A549 (cell line): ENCODE measurements around the gene VEGFC. TPM values are rescaled to one million over a fixed set of nuclear protein-coding genes. Genes with fewer than 3 reads are reported as not detected.

ENCODE experiments used
- ATAC-seq, 2 experiments: fragments of 200-7000 bp in 1 of 2; fragments of >200 bp in 1 of 2; cut with Nextera tagmentation in 1 of 2; cut with Tn5 transposase in 1 of 2; 3 replicates each; pipeline versions ENCODE4 v1.8.0 to v1.9.1; 2018 to 2020; ENCODE audit warnings: mild to moderate bottlenecking in 1 of 2, moderate library complexity in 1 of 2
- CTCF ChIA-PET: fragments of 300-600 bp; sonication (Branson Sonifier 250); formaldehyde crosslinking; extraction: SDS; loops from one replicate; lab custom pipeline; 2021; ENCODE audit warnings: antibody characterized with exemption, inconsistent platforms; lab: Yijun Ruan, JAX
- POLR2A ChIA-PET: fragments of 350-600 bp; formaldehyde crosslinking; extraction: SDS; loops from one replicate; lab custom pipeline; 2021; ENCODE audit warnings: antibody characterized with exemption, inconsistent platforms; lab: Yijun Ruan, JAX
- DNase-seq, 2 experiments: peaks; one replicate each; pipeline versions ENCODE4 v3.0.0 to v3.0.0-alpha.2; 2011 to 2016; ENCODE audit warnings: low read depth in 1 of 2, low spot score in 1 of 2
- FAIRE-seq: peaks from 2 replicates; lab custom pipeline; 2011; peaks lifted over from hg19 to GRCh38; lab: Jason Lieb, UNC
- H3K27ac ChIP-seq, 2 experiments: fragments of >200 bp; sonication (Bioruptor Twin); formaldehyde crosslinking; 3 replicates each; pipeline ENCODE4 v1.5.1; 2016 to 2017
- H3K4me1 ChIP-seq: fragments of >200 bp; sonication (Bioruptor Twin); formaldehyde crosslinking; 3 replicates; pipeline ENCODE4 v1.6.1; 2016
- H3K4me2 ChIP-seq: fragments of >200 bp; sonication (Bioruptor Twin); formaldehyde crosslinking; 3 replicates; pipeline ENCODE4 v1.6.1; 2016
- H3K4me3 ChIP-seq: fragments of >200 bp; sonication (Bioruptor Twin); formaldehyde crosslinking; 3 replicates; pipeline ENCODE4 v1.5.1; 2016
- H3K9me3 ChIP-seq: fragments of >200 bp; sonication (Bioruptor Twin); formaldehyde crosslinking; 3 replicates; pipeline ENCODE4 v1.6.1; 2016
- BHLHE40 ChIP-seq: IDR thresholded peaks from 2 replicates; pipeline ENCODE4 v1.6.1; 2012; ENCODE audit warnings: low read depth, low read length, inconsistent platforms
- CBX8 ChIP-seq: fragments of 200-600 bp; sonication (generic); IDR thresholded peaks from 2 replicates; pipeline ENCODE4 v1.6.1; 2016
- CHD2 ChIP-seq: fragments of 150-350 bp; IDR thresholded peaks from 2 replicates; pipeline ENCODE4 v1.6.1; 2014; ENCODE audit warnings: low read length; ENCODE audit not compliant: partially characterized antibody
- ELK1 ChIP-seq: fragments of 150-350 bp; IDR thresholded peaks from 2 replicates; pipeline ENCODE4 v1.6.1; 2014; ENCODE audit warnings: low read depth, mild to moderate bottlenecking, low read length
- HES2 ChIP-seq: fragments of >200 bp; sonication (Bioruptor Twin); formaldehyde crosslinking; IDR thresholded peaks from 2 replicates; pipeline ENCODE4 v1.6.1; 2016
- HEYL ChIP-seq: fragments of 250-450 bp; sonication (Bioruptor Pico); IDR thresholded peaks from 2 replicates; pipeline ENCODE4 v1.8.0; 2021; ENCODE audit warnings: mild to moderate bottlenecking, moderate library complexity
- HOXA7 ChIP-seq: fragments of 250-450 bp; sonication (Bioruptor Pico); IDR thresholded peaks from 2 replicates; pipeline ENCODE4 v1.5.0; 2020; ENCODE audit warnings: mild to moderate bottlenecking, moderate library complexity
- HOXB5 ChIP-seq: fragments of 250-450 bp; sonication (Bioruptor Pico); IDR thresholded peaks from 2 replicates; pipeline ENCODE4 v1.5.0; 2020; ENCODE audit warnings: mild to moderate bottlenecking, moderate library complexity
- JUN ChIP-seq, 2 experiments: fragments of >200 bp; sonication (Bioruptor Twin); formaldehyde crosslinking; IDR thresholded peaks; 2 replicates in 1 of 2; 3 replicates in 1 of 2; pipeline ENCODE4 v1.6.1; 2016 to 2017
- JUNB ChIP-seq: fragments of >200 bp; sonication (Bioruptor Twin); formaldehyde crosslinking; IDR thresholded peaks from 2 replicates; pipeline ENCODE4 v1.6.1; 2016
- KDM1A ChIP-seq: fragments of 200-600 bp; sonication (generic); IDR thresholded peaks from 2 replicates; pipeline ENCODE4 v1.6.1; 2016; ENCODE audit warnings: low read depth, mild to moderate bottlenecking
- MAFK ChIP-seq: fragments of 450-650 bp; IDR thresholded peaks from 2 replicates; pipeline ENCODE4 v1.6.1; 2014; ENCODE audit not compliant: partially characterized antibody
- NFE2L2 ChIP-seq: fragments of 150-350 bp; conservative IDR thresholded peaks from 2 replicates; pipeline ENCODE4 v1.6.1; 2014; ENCODE audit warnings: low read length
- PBX3 ChIP-seq: IDR thresholded peaks from 2 replicates; pipeline ENCODE4 v1.6.1; 2012
- PHF8 ChIP-seq: fragments of 200-600 bp; sonication (generic); IDR thresholded peaks from 2 replicates; pipeline ENCODE4 v1.6.1; 2016; ENCODE audit warnings: low read depth, mild to moderate bottlenecking, antibody characterized with exemption, moderate library complexity, borderline replicate concordance
- RARB ChIP-seq: fragments of 250-450 bp; sonication (Bioruptor Pico); IDR thresholded peaks from 2 replicates; pipeline ENCODE4 v1.8.0; 2021; ENCODE audit warnings: mild to moderate bottlenecking, moderate library complexity
- REST ChIP-seq: fragments of 200-600 bp; sonication (generic); IDR thresholded peaks from 2 replicates; pipeline ENCODE4 v1.6.1; 2016; ENCODE audit warnings: antibody characterized with exemption, mild to moderate bottlenecking, moderate library complexity
- RFX5 ChIP-seq: fragments of 450-650 bp; IDR thresholded peaks from 2 replicates; pipeline ENCODE4 v1.7.1; 2014; ENCODE audit warnings: antibody characterized with exemption, mild to moderate bottlenecking, moderate library complexity
- SMC3 ChIP-seq: fragments of >200 bp; sonication (Bioruptor Twin); formaldehyde crosslinking; IDR thresholded peaks from 3 replicates; pipeline ENCODE4 v1.6.1; 2018; ENCODE audit warnings: inconsistent platforms
- ZFP36 ChIP-seq: fragments of 450-650 bp; IDR thresholded peaks from 2 replicates; pipeline ENCODE4 v1.6.1; 2014; ENCODE audit warnings: borderline replicate concordance; ENCODE audit not compliant: partially characterized antibody
- ZNF302 ChIP-seq: fragments of 250-450 bp; sonication (Bioruptor Pico); IDR thresholded peaks from 2 replicates; pipeline ENCODE4 v1.9.0; 2021; ENCODE audit warnings: inconsistent platforms, mild to moderate bottlenecking, moderate library complexity
- ZSCAN20 ChIP-seq: fragments of 250-450 bp; sonication (Bioruptor Pico); IDR thresholded peaks from 2 replicates; pipeline ENCODE4 v1.8.0; 2022; ENCODE audit warnings: mild to moderate bottlenecking, moderate library complexity
- WGBS: methylation state at CpG from one replicate; pipeline ENCODE4 v1.1.6; 2017; ENCODE audit errors: missing lambda C conversion rate; 5-methylcytosine and 5-hydroxymethylcytosine counted together
- polyA plus RNA-seq, 4 experiments: library from polyadenylated mRNA; depleted of rRNA in 3 of 4; stranded (reverse); fragments of >200 nt; fragmentation: RNase III in 1 of 4; extraction: RNeasy Plus Mini Kit Qiagen cat#74134 plus additional on column Dnase treatment in 1 of 4; gene quantifications; 2 replicates in 3 of 4; 3 replicates in 1 of 4; pipeline ENCODE4 v1.2.3, GENCODE V29; 2011 to 2017
- TF ChIP-seq, protein P1 (sequence below): fragments of 250-450 bp; sonication (Bioruptor Pico); IDR thresholded peaks from 2 replicates; pipeline ENCODE4 v1.5.0; 2021; ENCODE audit warnings: mild to moderate bottlenecking, moderate library complexity, borderline replicate concordance
- TF ChIP-seq, protein P2 (sequence below): fragments of >200 bp; sonication (Bioruptor Twin); formaldehyde crosslinking; IDR thresholded peaks from 3 replicates; pipeline ENCODE4 v1.5.1; 2016
- TF ChIP-seq, protein P3 (sequence below): fragments of 250-450 bp; sonication (Bioruptor Pico); IDR thresholded peaks from 2 replicates; pipeline ENCODE4 v1.5.0; 2020; ENCODE audit warnings: low read depth, mild to moderate bottlenecking, moderate library complexity

Gene VEGFC
- polyA plus RNA-seq, 2 of the 4 experiments (the other 2 are of a cell fraction) = 11.6 to 14.4 TPM

- TF ChIP-seq, protein P1, sequence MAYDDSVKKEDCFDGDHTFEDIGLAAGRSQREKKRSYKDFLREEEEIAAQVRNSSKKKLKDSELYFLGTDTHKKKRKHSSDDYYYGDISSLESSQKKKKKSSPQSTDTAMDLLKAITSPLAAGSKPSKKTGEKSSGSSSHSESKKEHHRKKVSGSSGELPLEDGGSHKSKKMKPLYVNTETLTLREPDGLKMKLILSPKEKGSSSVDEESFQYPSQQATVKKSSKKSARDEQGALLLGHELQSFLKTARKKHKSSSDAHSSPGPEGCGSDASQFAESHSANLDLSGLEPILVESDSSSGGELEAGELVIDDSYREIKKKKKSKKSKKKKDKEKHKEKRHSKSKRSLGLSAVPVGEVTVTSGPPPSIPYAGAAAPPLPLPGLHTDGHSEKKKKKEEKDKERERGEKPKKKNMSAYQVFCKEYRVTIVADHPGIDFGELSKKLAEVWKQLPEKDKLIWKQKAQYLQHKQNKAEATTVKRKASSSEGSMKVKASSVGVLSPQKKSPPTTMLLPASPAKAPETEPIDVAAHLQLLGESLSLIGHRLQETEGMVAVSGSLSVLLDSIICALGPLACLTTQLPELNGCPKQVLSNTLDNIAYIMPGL = no peak
- no peak for TF ChIP-seq MAFK
- no peak for TF ChIP-seq HOXA7
These were observed 41.8 kb upstream of the VEGFC start (continued) for GRCh38 chr4:176834531-176834930.

- Histone ChIP-seq H3K9me3 (no peaks in the 10 kb centered on the region), H3K4me3 (no peak overlapping the region), H3K27ac (no peak overlapping the region), H3K4me1 (no peaks in the 10 kb centered on the region; the same call in 1 of the 3 replicates), H3K4me2 (no peak overlapping the region)
- FAIRE-seq = no peak
- no peak for ATAC-seq
- ChIA-PET CTCF (no interaction called here), POLR2A (no interaction called here)
- DNase-seq = no peak
- WGBS = 73% methylated on average over 4 of the region's 4 CpGs
- TF ChIP-seq NFE2L2 (no peak), RARB (CRISPR knock-in tag) (no peak), ZFP36 (no peak), HEYL (CRISPR knock-in tag) (no peak), JUN (IDR thresholded peaks at IDR 0.05) (no peak), CBX8 (no peak), REST (no peak), HOXB5 (CRISPR knock-in tag) (no peak)
These were observed 40.9 kb upstream of the VEGFC start for GRCh38 chr4:176833400-176834175.

DNA sequence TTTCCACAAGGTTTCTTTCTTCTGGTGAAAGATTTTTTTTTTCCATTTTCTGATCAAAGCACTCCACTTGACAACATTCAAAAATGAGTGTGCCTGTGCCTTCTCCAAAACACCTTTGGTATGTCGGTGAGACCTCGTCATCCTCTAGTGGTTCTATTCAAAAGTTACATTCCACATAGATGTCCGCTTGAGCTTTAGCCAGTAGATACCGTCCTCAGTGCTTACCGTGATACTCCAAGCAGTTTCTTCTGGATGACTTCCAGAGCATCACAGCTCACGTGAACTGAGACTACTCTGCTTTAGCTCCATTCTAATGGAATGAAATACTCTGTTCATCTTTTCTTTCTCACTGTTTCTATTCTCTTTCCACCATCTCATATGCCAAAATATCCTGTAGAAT, 38.2 kb upstream of the VEGFC start:
- Histone ChIP-seq H3K4me1 (no peaks in the 10 kb centered on the region), H3K4me3 (no peak overlapping the region), H3K27ac (no peak overlapping the region), H3K4me2 (no peak overlapping the region), H3K9me3 (no peaks in the 10 kb centered on the region)
- CTCF ChIA-PET = interaction anchor here (0.9 kb wide), 1 partner anchor 9 kb away, joined by 3 read pairs; no protein-coding TSS in a partner anchor
- ATAC-seq (no peak), FAIRE-seq (no peak), DNase-seq (no peak)
- WGBS = 72% methylated on average over 6 of the region's 6 CpGs
- no peak for TF ChIP-seq PHF8
- TF ChIP-seq SMC3 = no peak
- TF ChIP-seq BHLHE40 = no peak
- no peak for TF ChIP-seq HES2
- TF ChIP-seq, protein P2, sequence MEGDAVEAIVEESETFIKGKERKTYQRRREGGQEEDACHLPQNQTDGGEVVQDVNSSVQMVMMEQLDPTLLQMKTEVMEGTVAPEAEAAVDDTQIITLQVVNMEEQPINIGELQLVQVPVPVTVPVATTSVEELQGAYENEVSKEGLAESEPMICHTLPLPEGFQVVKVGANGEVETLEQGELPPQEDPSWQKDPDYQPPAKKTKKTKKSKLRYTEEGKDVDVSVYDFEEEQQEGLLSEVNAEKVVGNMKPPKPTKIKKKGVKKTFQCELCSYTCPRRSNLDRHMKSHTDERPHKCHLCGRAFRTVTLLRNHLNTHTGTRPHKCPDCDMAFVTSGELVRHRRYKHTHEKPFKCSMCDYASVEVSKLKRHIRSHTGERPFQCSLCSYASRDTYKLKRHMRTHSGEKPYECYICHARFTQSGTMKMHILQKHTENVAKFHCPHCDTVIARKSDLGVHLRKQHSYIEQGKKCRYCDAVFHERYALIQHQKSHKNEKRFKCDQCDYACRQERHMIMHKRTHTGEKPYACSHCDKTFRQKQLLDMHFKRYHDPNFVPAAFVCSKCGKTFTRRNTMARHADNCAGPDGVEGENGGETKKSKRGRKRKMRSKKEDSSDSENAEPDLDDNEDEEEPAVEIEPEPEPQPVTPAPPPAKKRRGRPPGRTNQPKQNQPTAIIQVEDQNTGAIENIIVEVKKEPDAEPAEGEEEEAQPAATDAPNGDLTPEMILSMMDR = no peak
- TF ChIP-seq JUN (IDR thresholded peaks at IDR 0.05) = no peak
- no peak for TF ChIP-seq PBX3
- TF ChIP-seq KDM1A = no peak
- TF ChIP-seq RARB (CRISPR knock-in tag) = no peak
- no peak for TF ChIP-seq ZSCAN20
- TF ChIP-seq RFX5 = no peak
- no peak for TF ChIP-seq ZNF302 (CRISPR knock-in tag)
- TF ChIP-seq, protein P3, sequence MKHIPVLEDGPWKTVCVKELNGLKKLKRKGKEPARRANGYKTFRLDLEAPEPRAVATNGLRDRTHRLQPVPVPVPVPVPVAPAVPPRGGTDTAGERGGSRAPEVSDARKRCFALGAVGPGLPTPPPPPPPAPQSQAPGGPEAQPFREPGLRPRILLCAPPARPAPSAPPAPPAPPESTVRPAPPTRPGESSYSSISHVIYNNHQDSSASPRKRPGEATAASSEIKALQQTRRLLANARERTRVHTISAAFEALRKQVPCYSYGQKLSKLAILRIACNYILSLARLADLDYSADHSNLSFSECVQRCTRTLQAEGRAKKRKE (CRISPR knock-in tag) = no peak
- no peak for TF ChIP-seq JUNB
- no peak for TF ChIP-seq ELK1
- TF ChIP-seq MAFK = no peak
- no peak for TF ChIP-seq CHD2
- POLR2A ChIA-PET = no interaction called here
